OCI-M1 (cell line): ENCODE measurements around the gene ZBTB1.
A peak's percentile ranks its signal among the peaks of the same experiment; 100 is the strongest.
"Not testable (repeated sequence)": the region's sequence is repeated elsewhere in the genome, so short reads cannot be mapped to it uniquely, and the experiment has no call there.

Experiments
- DNase-seq: peaks from one replicate; lab custom pipeline; 2025; lab: John Stamatoyannopoulos, UW

ZBTB1 gene

DNA sequence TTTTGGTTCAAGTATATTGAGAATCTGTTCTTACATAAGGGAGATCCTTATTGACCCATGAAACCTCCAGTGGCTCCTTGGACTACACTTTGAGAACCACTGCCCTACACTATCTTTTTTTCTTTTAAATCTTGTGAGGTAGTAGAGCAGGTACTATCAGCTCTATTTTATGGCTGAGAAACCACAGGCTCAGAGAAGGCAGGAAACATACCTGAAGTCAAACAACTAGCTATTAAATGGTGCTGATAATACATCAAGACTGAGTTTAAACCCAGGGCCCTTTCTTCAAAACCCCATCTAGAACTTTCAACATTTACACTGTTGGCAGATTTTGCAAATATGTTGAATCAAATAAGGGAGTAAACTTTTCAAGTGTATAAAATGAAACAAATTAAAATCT lies 7.8 kb upstream of the ZBTB1 start:
- no peak for DNase-seq

DNA sequence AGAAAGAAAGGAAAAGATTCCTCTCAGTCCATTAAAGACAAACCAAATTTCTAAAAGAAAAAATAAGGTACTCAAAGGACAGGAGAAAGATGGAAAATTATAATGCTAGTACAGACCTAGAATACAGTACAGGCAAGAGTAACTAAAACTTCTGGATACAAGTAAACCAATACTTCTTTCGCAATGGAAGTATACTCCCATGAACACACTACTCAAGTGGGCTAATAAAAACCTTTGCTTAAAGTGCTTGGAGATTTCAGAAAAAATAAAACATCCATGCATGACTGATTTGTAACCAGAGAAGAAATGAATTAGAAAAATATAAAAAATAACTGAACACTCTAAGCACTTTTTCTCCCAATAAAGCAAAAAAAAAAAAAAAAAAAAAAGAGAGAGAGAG lies 4.5 kb upstream of the ZBTB1 start:
- no peak for DNase-seq

DNA sequence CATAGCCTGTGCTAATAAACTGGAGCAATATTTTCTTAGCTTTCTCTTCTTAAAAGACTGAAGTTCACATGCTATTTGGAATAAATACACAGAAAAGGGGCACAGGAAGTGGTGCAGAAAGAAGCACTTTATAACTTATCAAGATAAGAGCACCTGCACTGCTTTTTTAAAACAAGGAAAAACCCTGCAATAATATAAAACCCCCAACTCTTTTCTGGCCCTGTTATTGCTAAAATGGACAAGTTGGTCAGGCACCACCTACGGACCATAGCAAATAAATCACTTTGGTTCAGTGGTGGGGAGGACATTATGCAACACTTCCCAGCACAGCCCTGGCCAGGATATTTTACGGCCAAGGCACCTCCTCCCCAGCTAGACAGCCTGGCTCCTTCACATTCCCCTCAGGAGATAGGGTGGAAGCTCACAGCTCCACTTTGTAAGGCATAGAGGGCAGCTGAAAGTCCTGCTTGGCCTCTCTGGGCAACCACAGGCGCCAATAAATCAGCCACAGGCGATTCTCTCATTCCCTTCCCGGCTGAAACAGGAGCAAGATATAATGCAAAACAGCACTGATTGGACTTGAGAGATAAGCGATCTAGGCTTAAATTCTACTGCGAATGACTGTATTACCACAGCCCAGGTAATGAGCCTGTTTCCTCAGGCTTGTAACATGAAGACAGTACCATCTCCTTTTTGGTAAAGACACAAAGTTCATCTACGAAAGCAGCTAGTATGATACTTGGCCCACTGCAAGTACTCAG lies 3.0 kb upstream of the ZBTB1 start:
- DNase-seq, result peak; percentile 53

DNA sequence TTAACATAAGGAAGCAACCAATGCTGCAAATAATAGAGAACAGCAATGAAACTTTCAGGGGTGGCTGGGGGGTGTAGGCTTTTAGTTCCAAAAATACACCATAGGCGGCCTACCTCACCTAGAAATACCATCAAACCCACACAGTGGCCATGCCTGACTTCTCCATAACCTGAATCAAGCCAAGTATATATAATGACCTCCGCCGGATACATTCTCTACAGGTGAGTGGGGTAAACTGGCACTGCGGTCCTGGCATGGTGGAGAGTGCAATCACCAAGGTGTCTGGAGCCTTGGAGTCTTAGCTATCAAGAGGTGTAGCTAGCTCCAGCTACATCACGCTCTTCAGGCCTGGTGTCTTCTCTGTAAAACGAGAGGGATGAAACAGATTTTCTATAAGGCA lies 2.1 kb upstream of the ZBTB1 start:
- DNase-seq, result no peak

DNA sequence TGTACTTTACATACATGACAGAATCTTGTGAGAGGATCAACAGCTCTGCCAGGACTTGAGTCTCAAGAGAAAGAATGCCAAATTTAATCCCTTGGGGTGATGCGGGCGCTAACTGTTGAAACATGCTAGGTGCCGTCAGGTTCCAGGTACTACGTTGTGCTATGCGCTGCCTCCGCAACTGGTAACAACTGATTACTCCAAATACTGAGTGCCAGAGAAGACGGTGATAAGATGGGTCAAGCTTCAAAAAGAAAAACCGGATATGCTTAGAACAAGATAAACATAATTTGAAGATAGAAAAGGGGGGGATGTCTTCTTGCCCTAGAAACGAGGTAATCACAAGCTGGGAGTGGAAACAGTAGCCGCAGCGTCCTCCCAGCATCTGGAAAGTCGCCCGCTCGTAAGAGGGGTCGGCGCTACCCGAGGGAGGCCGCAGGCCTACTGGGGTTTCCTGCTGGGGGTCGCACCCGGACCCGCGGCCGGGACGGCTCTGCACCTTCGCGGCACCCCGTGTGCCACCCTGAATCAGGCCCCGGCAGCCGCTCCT lies 1.6 kb upstream of the ZBTB1 start:
- peak; percentile 70 for DNase-seq

DNA sequence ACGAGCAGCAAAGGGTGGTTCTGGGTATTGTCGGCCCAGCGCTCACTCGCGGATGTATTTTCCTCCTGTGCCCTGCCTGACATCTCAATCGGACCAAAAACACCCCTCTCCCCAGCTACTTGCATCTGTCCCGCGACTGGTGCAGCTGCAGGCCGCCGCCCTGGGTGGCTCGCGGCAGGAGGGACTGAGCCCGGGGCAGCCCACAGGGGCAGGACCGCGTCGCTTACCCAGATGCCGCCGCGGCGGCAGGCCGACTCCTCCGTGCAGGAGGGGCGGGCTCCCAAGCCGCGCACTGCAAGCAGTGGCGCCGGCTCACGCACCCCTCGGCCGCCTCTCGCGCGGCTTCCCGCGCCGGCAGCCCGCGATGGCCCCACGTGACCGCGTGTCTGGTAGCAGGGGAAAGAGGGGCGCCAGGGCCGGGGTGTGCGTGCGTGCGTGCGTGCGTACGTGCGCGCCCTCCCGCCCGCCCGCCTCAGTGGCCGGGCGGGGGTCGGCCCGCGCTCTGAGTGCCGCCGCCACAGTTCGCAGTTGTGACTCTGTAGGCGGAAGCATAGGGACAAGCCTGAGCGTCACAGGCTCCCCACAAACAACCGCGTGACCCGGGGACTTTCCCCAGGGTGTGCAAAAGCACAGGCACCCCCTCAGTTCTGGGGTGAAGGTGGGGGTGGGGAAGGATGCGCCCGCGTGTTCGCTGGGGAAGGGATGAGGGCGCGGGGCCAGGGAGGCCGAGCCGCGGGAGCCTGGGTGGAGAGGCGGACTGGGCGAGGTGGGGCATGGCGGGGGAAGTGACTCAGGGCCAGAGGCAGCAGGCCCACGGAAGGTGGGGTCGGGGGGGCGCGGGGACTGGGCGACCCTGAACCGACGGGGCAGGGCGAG lies 898 bp upstream of the ZBTB1 start, which contains the start of gene ZBTB25:
ZBTB25 (minus strand) TSS at position 405 of the 876 bp plus-strand sequence. CDS start 13,305 bp downstream, outside the sequence.
- peak; percentile 87 for DNase-seq

DNA sequence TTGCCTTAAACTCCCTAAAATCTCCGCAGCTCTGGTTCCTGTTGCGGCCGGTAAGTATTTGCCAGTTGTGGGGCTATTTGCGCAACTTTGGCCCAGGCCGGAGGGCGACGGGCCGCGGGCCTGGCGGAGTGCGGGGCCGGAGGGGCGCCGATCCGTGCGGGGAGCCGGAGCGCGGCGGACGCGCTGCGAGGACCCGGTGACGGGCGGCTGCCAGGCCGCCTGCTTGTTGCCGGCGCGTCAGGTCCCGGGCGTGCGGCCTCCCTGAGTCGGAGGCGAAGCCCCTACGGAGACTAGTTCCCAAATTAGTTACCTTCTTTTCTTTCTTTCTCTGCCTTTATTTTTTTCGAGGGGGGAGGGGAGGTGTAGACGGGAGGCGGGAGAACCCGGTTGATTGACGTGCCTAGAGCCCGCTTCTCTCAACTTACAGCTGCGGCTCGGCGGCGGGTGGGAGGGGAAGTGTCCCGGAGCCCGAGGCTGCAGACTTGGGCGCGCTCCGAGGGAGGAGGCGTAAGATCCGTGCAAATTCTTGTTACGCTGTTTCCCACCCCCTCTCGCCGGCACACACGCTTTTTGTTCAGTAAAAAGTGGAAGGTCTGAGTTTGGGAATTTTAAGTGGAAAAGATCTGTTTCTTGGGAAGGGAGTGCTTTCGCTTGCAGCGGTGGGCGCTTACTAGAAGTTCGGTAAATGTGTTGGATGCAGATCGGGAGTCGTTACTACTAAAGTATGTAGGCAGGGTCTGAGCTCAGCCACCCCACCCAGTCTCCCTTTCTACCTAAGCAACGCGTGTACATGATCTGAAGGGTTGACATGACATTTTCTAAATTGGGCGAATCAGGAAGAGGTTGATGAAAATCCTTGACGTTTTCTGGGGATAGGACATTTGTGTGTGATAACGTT lies 576 bp downstream of the ZBTB1 start:
- DNase-seq, result peak; percentile 89

DNA sequence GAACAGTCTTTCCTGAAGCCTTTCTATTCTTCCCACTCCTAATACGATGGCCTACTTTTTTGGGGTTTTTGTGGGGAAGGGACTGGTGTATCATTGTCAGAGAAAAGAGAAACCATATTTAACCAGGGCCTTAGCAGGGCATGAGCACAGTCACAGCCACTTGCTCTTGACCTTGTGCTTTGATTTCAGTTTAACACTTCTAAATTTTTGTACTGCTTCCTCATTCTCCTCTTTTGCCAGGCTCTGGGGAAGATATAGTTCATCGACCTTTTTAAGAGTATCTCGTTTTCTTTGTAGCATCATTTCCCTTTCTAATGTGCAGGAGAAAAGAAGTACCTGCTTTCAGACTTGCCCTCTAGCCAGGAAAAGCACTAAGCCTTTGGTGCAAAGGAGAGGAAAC lies 2.2 kb downstream of the ZBTB1 start:
- DNase-seq, result peak; percentile 35

DNA sequence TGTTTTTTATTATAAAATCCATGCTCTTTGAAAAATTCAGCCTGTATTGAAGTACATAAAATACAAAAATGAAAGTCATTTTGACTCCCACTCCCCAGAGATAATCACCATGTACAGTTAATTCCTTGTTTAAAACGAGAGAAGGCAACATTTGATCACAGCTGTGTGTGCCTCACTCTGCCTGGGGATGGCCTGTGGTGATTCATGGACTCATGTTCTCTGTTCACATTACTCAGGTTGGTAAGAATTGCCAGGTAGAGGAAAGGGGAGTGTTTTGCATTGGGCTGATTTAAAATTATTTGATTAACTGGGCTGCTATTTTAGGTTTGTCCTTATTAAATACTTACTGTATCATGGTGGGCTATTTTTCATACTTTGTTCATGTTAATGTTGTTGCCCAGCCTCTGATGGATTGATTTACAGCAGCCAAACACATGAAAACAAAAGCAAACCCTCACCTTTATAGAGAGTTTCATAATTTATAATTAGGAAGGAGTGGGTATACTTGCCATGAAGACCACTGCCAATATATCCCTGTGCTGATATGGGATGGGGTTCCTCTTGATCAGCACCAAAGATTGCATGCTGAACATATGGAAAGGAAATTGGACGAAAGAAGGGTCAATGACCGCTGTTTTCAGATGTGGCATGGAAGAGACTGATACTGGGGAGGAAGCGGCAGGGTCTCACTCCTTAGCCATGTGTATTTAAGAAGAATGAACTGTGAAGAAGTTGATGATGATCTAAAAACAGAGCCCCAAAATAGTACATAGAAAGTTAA lies 3.0 kb downstream of the ZBTB1 start:
- DNase-seq, result peak; percentile 40

DNA sequence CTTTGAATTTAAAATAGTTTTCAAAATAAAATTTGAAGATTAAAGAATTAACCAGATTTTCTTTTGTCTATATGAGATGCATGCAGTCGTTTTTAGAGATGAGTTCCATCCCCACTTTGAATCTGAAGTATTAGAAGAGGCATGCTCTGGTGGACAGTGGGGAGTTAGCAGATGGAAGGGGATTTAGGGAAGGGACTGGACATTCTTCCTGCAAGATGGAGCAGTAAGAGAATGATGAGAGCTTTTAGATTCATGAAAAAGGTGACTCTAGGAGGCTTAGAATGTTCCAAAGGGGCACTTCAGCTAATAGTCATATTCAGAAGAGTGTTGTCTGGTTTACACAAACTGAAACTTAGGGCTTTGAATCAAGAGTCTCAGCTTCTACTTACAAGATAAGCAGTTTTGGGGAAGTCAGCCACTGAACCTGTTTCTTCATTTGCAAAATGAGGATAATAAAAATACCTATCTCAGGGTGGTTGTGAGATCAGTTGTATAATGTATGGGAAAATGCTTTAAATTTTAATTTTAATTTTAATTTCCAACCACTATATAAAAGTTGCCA lies 3.7 kb downstream of the ZBTB1 start:
- DNase-seq, result peak; percentile 67

DNA sequence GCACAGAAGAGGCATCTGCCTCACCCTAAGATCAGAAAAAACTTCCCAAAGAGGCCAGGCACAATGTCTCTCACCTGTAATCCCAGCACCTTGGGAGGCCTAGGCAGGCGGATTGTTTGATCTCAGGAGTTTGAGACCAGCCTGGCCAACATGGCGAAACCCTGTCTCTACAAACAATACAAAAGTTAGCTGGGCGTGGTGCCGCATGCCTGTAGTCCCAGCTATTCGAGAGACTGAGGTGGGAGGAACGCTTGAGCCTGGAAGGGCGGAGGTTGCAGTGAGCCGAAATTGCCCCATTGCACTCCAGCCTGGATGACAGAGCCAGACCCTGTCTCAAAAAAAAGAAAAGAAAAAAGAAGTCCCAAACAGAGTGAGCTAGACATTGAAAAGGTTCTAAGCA lies 4.5 kb downstream of the ZBTB1 start:
- DNase-seq, result no peak

DNA sequence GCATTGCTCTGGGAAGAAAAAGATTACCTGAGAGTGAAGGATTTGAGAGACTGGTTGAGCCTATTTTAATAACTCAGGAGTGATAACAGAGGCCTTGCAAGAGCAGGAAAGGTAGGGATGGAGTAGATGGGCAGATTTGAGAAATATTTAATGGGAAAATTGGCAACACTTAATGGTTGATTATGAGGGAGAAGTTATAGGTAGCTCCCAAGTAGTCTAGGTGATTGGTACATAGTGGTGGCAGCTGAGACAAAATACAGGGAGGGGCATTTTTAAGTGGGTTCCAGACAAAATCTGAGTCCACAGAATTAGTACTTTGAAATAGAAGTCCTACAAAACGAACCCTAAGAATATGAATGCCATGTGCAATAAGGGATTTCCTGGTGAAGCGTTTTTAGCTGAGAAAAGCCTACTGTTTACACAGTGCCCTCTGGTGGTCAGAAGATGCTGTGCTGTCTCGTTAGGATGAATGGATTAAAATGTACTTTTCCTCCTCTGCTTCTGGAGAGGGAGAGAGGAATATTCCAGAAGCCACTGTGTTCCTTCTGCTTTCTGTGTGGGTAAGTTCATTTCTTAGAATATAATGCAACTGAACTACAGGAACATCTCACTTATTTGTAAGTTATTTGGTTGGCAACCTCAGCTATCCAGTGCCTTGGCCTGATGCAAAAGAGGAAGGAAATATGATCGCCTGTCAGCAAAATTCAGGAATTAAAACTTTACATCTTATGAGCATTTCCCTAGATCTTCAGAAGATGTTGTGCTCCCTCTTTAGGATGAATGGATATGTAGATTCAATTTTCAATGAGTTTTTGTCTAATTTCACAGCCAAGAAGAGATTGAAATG lies 6.5 kb downstream of the ZBTB1 start:
- peak; percentile 80 for DNase-seq

DNA sequence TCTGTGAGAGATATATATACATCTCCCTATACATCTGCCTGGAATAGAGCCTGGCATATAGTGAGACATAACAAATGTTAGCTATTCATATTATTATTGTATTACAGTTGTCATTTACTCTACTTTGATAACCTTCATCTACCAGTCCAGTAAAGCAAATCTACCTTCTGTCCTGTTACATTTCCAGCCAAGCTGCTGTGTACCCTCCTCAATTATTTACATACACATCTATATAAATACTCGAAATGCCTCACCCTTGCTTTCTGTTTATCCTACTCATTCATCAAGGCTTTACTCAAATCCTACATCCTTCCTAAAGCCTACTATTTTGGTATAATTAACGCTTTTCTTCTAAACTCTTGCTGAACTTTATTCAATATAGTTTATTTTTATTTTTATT lies 8.7 kb downstream of the ZBTB1 start:
- no peak for DNase-seq

DNA sequence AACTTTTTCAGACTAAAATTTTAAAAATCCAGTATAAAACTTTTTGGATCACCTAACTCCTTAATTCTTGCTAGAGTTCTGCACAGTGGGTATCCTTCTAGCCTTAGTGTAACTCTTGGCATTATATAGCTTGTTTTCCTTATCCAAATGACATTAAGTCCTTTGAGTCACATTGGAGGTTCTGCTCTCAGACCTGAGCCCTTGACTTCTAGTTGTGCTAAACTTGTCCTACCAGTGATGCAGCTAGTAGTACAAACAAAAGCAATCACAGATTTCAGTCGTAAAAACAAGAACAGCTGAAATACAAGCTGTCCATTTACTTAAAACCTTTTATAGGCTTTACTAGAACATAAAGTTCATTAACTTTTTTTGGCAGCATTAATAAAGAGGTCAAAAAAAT lies 10.5 kb downstream of the ZBTB1 start:
- DNase-seq, result no peak

DNA sequence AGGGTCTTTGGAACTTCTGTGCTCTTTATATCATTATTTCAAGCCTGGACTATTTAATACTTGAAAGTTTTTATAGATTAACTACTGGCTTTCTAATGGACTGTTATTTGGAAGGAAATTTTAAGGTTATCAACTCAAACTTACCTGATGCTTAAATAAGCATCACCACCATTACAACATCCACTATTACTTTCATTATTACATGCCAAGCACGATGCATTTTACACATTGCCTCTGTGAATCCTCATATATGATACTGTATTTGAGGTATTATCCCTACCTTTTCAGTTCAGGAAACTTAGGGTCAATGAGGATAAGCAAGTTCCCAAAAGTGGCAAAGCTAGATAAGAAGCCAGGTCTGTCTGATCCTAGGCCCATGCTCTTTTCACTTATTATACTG lies 12.4 kb downstream of the ZBTB1 start:
- DNase-seq, result no peak

DNA sequence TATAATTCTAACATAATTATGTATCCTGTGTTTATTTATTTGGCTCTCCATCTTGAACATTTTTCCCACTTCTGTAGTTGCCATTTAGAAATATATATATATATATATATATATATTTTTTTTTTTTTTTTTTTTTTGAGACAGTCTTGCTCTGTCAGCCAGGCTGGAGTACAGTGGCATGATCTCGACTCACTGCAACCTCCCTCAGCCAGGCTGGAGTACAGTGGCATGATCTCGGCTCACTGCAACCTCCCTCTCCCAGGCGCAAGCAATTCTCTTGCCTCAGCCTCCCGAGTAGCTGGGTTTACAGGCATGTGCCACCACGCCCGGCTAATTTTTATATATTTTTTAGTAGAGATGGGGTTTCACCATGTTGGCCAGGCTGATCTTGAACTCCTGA lies 13.1 kb downstream of the ZBTB1 start:
- not testable (repeated sequence) for DNase-seq

DNA sequence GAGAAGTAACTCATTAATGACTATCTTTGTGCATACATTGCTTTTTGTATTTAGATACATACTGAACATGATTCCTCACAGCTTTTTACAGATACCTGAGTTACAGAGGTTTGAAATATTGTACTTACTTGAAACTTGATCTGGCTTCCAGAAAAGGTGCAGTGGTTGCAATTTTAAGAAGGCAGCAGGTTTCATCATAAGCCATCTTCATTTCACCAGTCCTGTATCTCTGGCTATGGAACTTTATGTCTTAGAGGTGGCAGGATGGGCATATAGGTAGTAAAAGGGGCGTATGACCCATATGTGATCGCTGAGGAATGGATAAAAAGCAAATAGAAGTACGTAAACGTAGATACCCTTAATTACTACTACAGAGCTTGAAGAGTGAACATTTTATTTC lies 13.7 kb downstream of the ZBTB1 start:
- no peak for DNase-seq

DNA sequence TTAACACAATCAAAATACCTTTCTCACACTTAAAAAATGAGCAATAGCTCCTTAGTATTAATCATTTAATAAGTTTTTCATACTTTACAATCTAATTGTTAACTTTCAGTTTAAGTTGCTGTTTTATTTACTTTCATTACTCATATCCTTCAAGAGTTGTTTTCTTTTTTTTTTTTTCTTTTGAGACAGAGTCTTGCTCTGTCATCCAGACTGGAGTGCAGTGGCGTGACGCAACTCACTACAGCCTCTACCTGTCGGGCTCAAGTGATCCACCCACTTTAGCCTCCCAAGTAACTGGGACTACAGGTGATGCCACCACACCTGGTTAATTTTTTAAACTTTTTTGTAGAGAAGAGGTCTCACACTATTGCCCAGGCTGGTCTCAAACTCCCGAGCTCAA lies 16.1 kb downstream of the ZBTB1 start:
- no peak for DNase-seq

DNA sequence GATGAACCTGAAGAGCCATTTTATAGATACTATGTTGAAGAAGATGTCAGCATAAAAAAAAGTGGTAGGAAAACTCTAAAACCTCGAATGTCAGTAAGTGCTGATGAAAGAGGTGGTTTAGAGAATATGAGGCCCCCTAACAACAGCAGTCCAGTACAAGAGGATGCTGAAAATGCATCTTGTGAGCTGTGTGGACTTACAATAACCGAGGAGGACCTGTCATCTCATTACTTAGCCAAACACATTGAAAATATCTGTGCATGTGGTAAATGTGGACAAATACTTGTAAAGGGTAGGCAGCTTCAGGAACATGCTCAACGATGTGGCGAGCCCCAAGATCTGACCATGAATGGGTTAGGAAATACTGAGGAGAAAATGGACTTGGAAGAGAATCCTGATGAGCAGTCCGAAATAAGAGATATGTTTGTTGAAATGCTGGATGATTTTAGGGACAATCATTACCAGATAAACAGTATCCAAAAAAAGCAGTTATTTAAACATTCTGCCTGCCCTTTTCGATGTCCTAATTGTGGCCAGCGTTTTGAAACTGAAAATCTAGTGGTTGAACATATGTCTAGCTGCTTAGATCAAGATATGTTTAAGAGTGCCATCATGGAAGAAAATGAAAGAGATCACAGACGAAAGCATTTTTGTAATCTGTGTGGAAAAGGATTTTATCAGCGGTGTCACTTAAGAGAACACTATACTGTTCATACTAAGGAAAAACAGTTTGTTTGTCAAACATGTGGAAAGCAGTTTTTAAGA lies 18.2 kb downstream of the ZBTB1 start:
- DNase-seq, result peak; percentile 6
